Ishikawa (cell line): ENCODE data around the gene PNPLA7.

Experiments used
- CEBPB ChIP-seq: IDR thresholded peaks from 2 replicates; pipeline ENCODE4 v1.6.1; 2012
- CREB1 ChIP-seq: IDR thresholded peaks from 2 replicates; pipeline ENCODE4 v1.6.1; 2012; ENCODE audit warnings: low read depth
- EGR1 ChIP-seq: IDR thresholded peaks from 2 replicates; pipeline ENCODE4 v1.6.1; 2012
- EP300 ChIP-seq: IDR thresholded peaks from 2 replicates; pipeline ENCODE4 v1.6.1; 2012; ENCODE audit warnings: borderline replicate concordance
- FOXM1 ChIP-seq: IDR thresholded peaks from 2 replicates; pipeline ENCODE4 v1.6.1; 2012; ENCODE audit warnings: low read depth, borderline replicate concordance
- NFIC ChIP-seq: IDR thresholded peaks from 2 replicates; pipeline ENCODE4 v1.6.1; 2012
- RAD21 ChIP-seq: IDR thresholded peaks from 2 replicates; pipeline ENCODE4 v1.6.1; 2012; ENCODE audit warnings: low read depth
- TAF1 ChIP-seq: IDR thresholded peaks from 2 replicates; pipeline ENCODE4 v1.6.1; 2012; ENCODE audit warnings: low read depth, mild to moderate bottlenecking
- TCF12 ChIP-seq: IDR thresholded peaks from 2 replicates; pipeline ENCODE4 v1.6.1; 2012; ENCODE audit warnings: low read depth
- TEAD4 ChIP-seq: IDR thresholded peaks from 2 replicates; pipeline ENCODE4 v1.6.1; 2012
- YY1 ChIP-seq: IDR thresholded peaks from 2 replicates; pipeline ENCODE4 v1.6.1; 2012; ENCODE audit warnings: low read depth
- ZBTB7A ChIP-seq: IDR thresholded peaks from 2 replicates; pipeline ENCODE4 v1.6.1; 2012; ENCODE audit warnings: low read depth
- TF ChIP-seq, protein P1 (sequence below): IDR thresholded peaks from 2 replicates; pipeline ENCODE4 v1.6.1; 2012
- TF ChIP-seq, protein P2 (sequence below): IDR thresholded peaks from 2 replicates; pipeline ENCODE4 v1.6.1; 2012
- TF ChIP-seq, protein P3 (sequence below): IDR thresholded peaks from 2 replicates; pipeline ENCODE4 v1.6.1; 2012; ENCODE audit warnings: low read depth, mild to moderate bottlenecking

Gene PNPLA7

DNA sequence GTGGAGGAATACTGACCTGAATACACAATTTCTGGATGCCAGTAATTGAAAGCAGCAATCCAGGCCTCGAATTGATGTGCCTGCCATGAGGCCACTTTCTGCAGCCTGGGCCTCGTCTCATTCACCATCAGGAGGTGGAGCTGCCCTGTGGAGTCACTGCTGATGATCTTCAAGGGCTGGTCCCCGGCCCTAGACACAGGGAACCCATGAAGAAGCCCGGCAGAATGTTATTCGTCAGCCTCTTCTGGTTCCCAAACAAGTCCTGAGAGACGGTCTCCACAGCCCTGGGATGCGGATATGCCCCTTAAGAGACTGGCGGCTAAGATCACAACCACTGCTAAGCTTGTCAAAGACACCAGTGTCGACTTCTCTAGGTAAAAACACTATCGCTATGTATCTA, 24.0 kb upstream of the PNPLA7 start:
- TF ChIP-seq TEAD4 (no peak), EGR1 (no peak), CREB1 (no peak), FOXM1 (no peak), TCF12 (no peak), ZBTB7A (no peak)
- TF ChIP-seq, protein P1, sequence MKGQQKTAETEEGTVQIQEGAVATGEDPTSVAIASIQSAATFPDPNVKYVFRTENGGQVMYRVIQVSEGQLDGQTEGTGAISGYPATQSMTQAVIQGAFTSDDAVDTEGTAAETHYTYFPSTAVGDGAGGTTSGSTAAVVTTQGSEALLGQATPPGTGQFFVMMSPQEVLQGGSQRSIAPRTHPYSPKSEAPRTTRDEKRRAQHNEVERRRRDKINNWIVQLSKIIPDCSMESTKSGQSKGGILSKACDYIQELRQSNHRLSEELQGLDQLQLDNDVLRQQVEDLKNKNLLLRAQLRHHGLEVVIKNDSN: no peak

DNA sequence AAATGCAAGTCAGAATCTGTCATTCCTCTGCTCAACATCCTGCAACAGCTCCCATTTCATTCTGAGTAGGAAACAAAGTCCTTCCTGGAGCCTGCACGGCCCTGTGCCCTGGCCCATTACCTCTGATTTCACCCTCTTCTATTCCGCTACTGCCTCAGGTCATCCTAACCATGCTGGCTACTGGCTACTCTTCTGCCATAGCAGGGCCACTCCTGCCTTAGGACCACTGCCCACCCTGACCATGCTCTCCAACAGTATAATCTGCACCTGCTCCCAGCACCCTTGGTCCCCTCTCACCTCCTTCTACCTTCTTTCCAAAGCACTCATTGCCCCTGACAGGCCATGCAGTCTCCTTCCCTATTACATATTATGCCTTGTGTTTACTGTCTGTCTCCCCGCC, 20.4 kb upstream of the PNPLA7 start:
- TF ChIP-seq YY1: no peak
- TF ChIP-seq, protein P2, sequence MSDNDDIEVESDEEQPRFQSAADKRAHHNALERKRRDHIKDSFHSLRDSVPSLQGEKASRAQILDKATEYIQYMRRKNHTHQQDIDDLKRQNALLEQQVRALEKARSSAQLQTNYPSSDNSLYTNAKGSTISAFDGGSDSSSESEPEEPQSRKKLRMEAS: no peak
- TF ChIP-seq, protein P1: no peak
- TF ChIP-seq, protein P3, sequence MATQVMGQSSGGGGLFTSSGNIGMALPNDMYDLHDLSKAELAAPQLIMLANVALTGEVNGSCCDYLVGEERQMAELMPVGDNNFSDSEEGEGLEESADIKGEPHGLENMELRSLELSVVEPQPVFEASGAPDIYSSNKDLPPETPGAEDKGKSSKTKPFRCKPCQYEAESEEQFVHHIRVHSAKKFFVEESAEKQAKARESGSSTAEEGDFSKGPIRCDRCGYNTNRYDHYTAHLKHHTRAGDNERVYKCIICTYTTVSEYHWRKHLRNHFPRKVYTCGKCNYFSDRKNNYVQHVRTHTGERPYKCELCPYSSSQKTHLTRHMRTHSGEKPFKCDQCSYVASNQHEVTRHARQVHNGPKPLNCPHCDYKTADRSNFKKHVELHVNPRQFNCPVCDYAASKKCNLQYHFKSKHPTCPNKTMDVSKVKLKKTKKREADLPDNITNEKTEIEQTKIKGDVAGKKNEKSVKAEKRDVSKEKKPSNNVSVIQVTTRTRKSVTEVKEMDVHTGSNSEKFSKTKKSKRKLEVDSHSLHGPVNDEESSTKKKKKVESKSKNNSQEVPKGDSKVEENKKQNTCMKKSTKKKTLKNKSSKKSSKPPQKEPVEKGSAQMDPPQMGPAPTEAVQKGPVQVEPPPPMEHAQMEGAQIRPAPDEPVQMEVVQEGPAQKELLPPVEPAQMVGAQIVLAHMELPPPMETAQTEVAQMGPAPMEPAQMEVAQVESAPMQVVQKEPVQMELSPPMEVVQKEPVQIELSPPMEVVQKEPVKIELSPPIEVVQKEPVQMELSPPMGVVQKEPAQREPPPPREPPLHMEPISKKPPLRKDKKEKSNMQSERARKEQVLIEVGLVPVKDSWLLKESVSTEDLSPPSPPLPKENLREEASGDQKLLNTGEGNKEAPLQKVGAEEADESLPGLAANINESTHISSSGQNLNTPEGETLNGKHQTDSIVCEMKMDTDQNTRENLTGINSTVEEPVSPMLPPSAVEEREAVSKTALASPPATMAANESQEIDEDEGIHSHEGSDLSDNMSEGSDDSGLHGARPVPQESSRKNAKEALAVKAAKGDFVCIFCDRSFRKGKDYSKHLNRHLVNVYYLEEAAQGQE: no peak
- no peak for TF ChIP-seq CREB1
- no peak for TF ChIP-seq TCF12
- no peak for TF ChIP-seq FOXM1
- no peak for TF ChIP-seq CEBPB

DNA sequence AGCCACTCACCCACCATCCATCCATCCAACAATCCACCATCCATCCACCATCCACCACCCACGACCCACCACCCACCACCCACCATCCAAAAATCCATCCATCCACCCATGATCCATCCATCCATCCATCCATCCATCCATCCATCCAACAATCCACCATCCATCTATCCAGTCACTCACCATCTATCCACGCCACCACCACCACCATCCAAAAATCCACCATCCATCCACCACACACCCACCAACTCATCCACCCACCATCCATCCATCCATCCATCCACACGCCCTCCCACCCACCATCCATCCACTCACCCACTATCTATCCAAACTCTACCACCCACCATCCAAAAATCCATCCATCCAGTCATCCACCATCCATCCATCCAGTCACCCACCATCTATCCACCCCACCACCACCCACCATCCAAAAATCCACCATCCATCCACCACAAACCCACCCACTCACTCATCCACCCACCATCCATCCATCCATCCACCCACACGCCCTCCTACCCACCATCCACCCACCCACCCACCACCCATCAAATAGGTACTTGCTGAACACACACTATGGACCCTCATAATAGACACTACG, 19.5 kb upstream of the PNPLA7 start:
- no peak for TF ChIP-seq TCF12
- no peak for TF ChIP-seq NFIC
- TF ChIP-seq, protein P2: no peak
- TF ChIP-seq CEBPB: no peak
- no peak for TF ChIP-seq EP300
- no peak for TF ChIP-seq TAF1
- TF ChIP-seq CREB1: no peak
- no peak for TF ChIP-seq YY1
- TF ChIP-seq ZBTB7A: no peak
- TF ChIP-seq, protein P3: no peak
- TF ChIP-seq, protein P1: no peak
- no peak for TF ChIP-seq EGR1
- no peak for TF ChIP-seq RAD21
- TF ChIP-seq TEAD4: no peak
- TF ChIP-seq FOXM1: no peak

DNA sequence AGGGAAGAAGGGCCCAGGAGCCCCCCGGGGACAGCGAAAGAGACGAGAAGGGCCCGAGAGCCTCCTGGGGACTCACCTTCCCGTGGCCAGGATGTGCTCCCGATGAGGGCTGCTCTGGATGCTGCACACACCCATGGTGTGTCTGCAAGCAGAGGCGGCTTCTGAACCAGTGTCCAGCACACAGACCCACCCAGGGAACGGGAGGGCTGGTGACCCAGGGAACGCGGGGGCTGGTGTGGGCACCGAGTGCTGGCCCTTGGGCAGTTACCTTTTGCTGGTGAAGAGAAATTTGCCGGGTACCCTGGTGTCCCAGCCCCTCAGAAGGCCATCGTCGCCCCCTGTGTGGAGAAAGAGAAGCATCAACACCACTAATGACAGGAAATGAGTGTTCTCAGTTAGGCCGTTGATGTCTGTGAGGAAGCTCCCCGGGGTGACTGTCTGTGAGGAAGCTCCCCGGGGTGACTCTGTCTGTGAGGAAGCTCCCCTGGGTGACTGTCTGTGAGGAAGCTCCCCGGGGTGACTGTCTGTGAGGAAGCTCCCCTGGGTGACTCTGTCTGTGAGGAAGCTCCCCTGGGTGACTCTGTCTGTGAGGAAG, 14.7 kb upstream of the PNPLA7 start:
- TF ChIP-seq FOXM1: no peak
- no peak for TF ChIP-seq EGR1
- no peak for TF ChIP-seq EP300
- TF ChIP-seq, protein P3: no peak
- no peak for TF ChIP-seq ZBTB7A
- TF ChIP-seq CREB1: no peak
- TF ChIP-seq TEAD4: no peak
- no peak for TF ChIP-seq TCF12
- TF ChIP-seq NFIC: no peak
- no peak for TF ChIP-seq CEBPB
- no peak for TF ChIP-seq YY1
- no peak for TF ChIP-seq TAF1
- TF ChIP-seq, protein P2: no peak
- TF ChIP-seq, protein P1: no peak
- TF ChIP-seq RAD21: no peak
